H1 (cell line): ENCODE results near the gene AGPAT2. TPM values are rescaled to one million over a fixed set of nuclear protein-coding genes. Genes with fewer than 3 reads are reported as not detected.

Experiments
- CTCF ChIA-PET: fragments of 300-600 bp; sonication (Branson Sonifier 250); formaldehyde crosslinking; loops from one replicate; lab custom pipeline; 2021; ENCODE audit not compliant: partially characterized antibody; lab: Charles Lee
- POLR2A ChIA-PET: fragments of 300-600 bp; sonication (Branson Sonifier 250); formaldehyde crosslinking; loops from one replicate; lab custom pipeline; 2021; ENCODE audit warnings: inconsistent platforms; ENCODE audit not compliant: partially characterized antibody; lab: Charles Lee
- DNase-seq, 2 experiments: peaks; one replicate each; pipeline versions ENCODE4 v3.0.0 to v3.0.0-alpha.2; 2010 to 2022; ENCODE audit warnings: low spot score in 2 of 2, low read depth in 1 of 2, mixed read lengths in 1 of 2
- FAIRE-seq: peaks from 2 replicates; lab custom pipeline; 2011; peaks lifted over from hg19 to GRCh38; lab: Jason Lieb, UNC
- H2AFZ ChIP-seq: 2 replicates; pipeline ENCODE4 v1.8.1; 2012; ENCODE audit warnings: low read length, inconsistent platforms
- H2AK5ac ChIP-seq: 2 replicates; pipeline ENCODE4 v1.6.1; 2013; ENCODE audit warnings: low read depth, low read length
- H2BK120ac ChIP-seq: replicated peaks from 2 replicates; pipeline ENCODE3; 2013; ENCODE audit warnings: low read depth, low read length, inconsistent platforms
- H2BK12ac ChIP-seq: 2 replicates; pipeline ENCODE4 v1.6.1; 2013; ENCODE audit warnings: low read depth, low read length
- H2BK15ac ChIP-seq: 2 replicates; pipeline ENCODE4 v1.6.1; 2013; ENCODE audit warnings: low read length
- H2BK20ac ChIP-seq: 2 replicates; pipeline ENCODE4 v1.6.1; 2013; ENCODE audit warnings: low read length
- H2BK5ac ChIP-seq: 2 replicates; pipeline ENCODE4 v1.6.1; 2013; ENCODE audit warnings: low read depth, low read length
- H3K14ac ChIP-seq: 2 replicates; pipeline ENCODE4 v1.6.1; 2013; ENCODE audit warnings: inconsistent platforms; ENCODE audit not compliant: insufficient read length
- H3K18ac ChIP-seq: 2 replicates; pipeline ENCODE4 v1.6.1; 2013; ENCODE audit warnings: low read length; ENCODE audit errors: extremely low read depth
- H3K23ac ChIP-seq: 2 replicates; pipeline ENCODE4 v1.6.1; 2013; ENCODE audit warnings: inconsistent platforms; ENCODE audit not compliant: insufficient read length
- H3K23me2 ChIP-seq: 2 replicates; pipeline ENCODE4 v1.6.1; 2013; ENCODE audit warnings: low read depth, low read length
- H3K27ac ChIP-seq: 2 replicates; pipeline ENCODE4 v1.6.1; 2011; ENCODE audit warnings: low read depth, low read length, inconsistent platforms
- H3K27me3 ChIP-seq, 4 experiments: replicated peaks in 1 of 4; 1 replicate in 1 of 4; 2 replicates in 3 of 4; pipeline versions ENCODE4 v1.6.1 to v1.8.1; 2011 to 2013; ENCODE audit warnings: low read length in 3 of 4, mild to moderate bottlenecking in 3 of 4, inconsistent platforms in 2 of 4, mixed read lengths in 2 of 4, moderate library complexity in 1 of 4; ENCODE audit not compliant: control insufficient read depth in 3 of 4, insufficient read depth in 3 of 4; ENCODE audit errors: extremely low read depth in 1 of 4
- H3K36me3 ChIP-seq, 4 experiments: 2 replicates each; pipeline versions ENCODE4 v1.6.1 to v1.8.1; 2011 to 2013; ENCODE audit warnings: mild to moderate bottlenecking in 4 of 4, low read length in 3 of 4, moderate library complexity in 2 of 4, control low read depth in 1 of 4, inconsistent platforms in 1 of 4; ENCODE audit not compliant: insufficient read depth in 4 of 4, control insufficient read depth in 2 of 4
- H3K4ac ChIP-seq: replicated peaks from 2 replicates; pipeline ENCODE3; 2013; ENCODE audit warnings: low read length, low read depth, mixed read lengths, inconsistent platforms; ENCODE audit not compliant: insufficient read length
- H3K4me1 ChIP-seq, 4 experiments: replicated peaks in 1 of 4; 1 replicate in 1 of 4; 2 replicates in 3 of 4; pipeline versions ENCODE4 v1.6.1 to v1.8.1; 2011 to 2013; ENCODE audit warnings: low read length in 3 of 4, inconsistent platforms in 2 of 4, mixed read lengths in 1 of 4; ENCODE audit not compliant: insufficient read depth in 4 of 4, control insufficient read depth in 3 of 4
- H3K4me2 ChIP-seq, 2 experiments: 2 replicates each; pipeline versions ENCODE4 v1.6.1 to v1.8.1; 2011 to 2013; ENCODE audit warnings: low read depth in 2 of 2, low read length in 2 of 2, control low read depth in 1 of 2, inconsistent platforms in 1 of 2, mild to moderate bottlenecking in 1 of 2; ENCODE audit not compliant: insufficient read depth in 1 of 2
- H3K4me3 ChIP-seq, 4 experiments: fragments of 200-600, 300-600 bp in 1 of 4; sonication (generic), shearing (Covaris generic), sonication (Bioruptor Twin) in 1 of 4; 2 replicates each; pipeline versions ENCODE4 v1.5.1 to v1.8.1; 2011 to 2016; ENCODE audit warnings: low read length in 4 of 4, low read depth in 3 of 4, control low read depth in 2 of 4, inconsistent platforms in 2 of 4, mild to moderate bottlenecking in 2 of 4, mixed read lengths in 1 of 4, moderate library complexity in 1 of 4; ENCODE audit not compliant: insufficient read depth in 2 of 4; ENCODE audit errors: extremely low read depth in 1 of 4
- H3K56ac ChIP-seq: replicated peaks from 2 replicates; pipeline ENCODE3; 2013; ENCODE audit warnings: low read depth, mild to moderate bottlenecking, mixed read lengths, low read length, inconsistent platforms; ENCODE audit not compliant: insufficient read length
- H3K79me1 ChIP-seq: 2 replicates; pipeline ENCODE4 v1.6.1; 2013; ENCODE audit warnings: low read depth, low read length, control low read depth
- H3K79me2 ChIP-seq, 2 experiments: 2 replicates each; pipeline versions ENCODE4 v1.6.1 to v1.8.1; 2012 to 2013; ENCODE audit warnings: low read length in 2 of 2, mild to moderate bottlenecking in 2 of 2, inconsistent platforms in 1 of 2; ENCODE audit not compliant: insufficient read depth in 2 of 2, control insufficient read depth in 1 of 2
- H3K9ac ChIP-seq, 4 experiments: replicated peaks in 1 of 4; 1 replicate in 1 of 4; 2 replicates in 3 of 4; pipeline versions ENCODE4 v1.6.1 to v1.8.1; 2011 to 2013; ENCODE audit warnings: low read depth in 3 of 4, low read length in 3 of 4, control low read depth in 2 of 4, mild to moderate bottlenecking in 2 of 4, moderate library complexity in 2 of 4, inconsistent platforms in 1 of 4; ENCODE audit errors: extremely low read depth in 1 of 4
- H3K9me3 ChIP-seq, 2 experiments: 2 replicates each; pipeline versions ENCODE4 v1.6.1 to v1.8.1; 2012 to 2013; ENCODE audit warnings: mild to moderate bottlenecking in 2 of 2, moderate library complexity in 2 of 2, control low read depth in 1 of 2, inconsistent platforms in 1 of 2, low read depth in 1 of 2, low read length in 1 of 2, mixed read lengths in 1 of 2; ENCODE audit not compliant: insufficient read depth in 2 of 2
- H4K20me1 ChIP-seq, 2 experiments: replicated peaks in 1 of 2; 2 replicates each; pipeline versions ENCODE3 to v1.8.1; 2011 to 2013; ENCODE audit warnings: inconsistent platforms in 2 of 2, low read length in 2 of 2, mild to moderate bottlenecking in 1 of 2; ENCODE audit not compliant: insufficient read depth in 2 of 2, control insufficient read depth in 1 of 2
- H4K5ac ChIP-seq: 2 replicates; pipeline ENCODE4 v1.6.1; 2013; ENCODE audit warnings: low read length, low read depth, mixed read lengths, inconsistent platforms; ENCODE audit not compliant: insufficient read length
- H4K8ac ChIP-seq: 2 replicates; pipeline ENCODE4 v1.8.0; 2013; ENCODE audit warnings: mild to moderate bottlenecking, moderate library complexity, low read length, inconsistent platforms; ENCODE audit not compliant: insufficient read depth; ENCODE audit errors: extremely low read depth
- H4K91ac ChIP-seq: replicated peaks from 2 replicates; pipeline ENCODE3; 2013; ENCODE audit warnings: low read length, mixed read lengths, inconsistent platforms; ENCODE audit not compliant: insufficient read length
- GABPA ChIP-seq: IDR thresholded peaks from 2 replicates; pipeline ENCODE4 v1.6.1; 2011; ENCODE audit warnings: mild to moderate bottlenecking, low read length, moderate library complexity, borderline replicate concordance; ENCODE audit not compliant: insufficient read depth
- SRF ChIP-seq: IDR thresholded peaks from 2 replicates; pipeline ENCODE4 v1.6.1; 2011; ENCODE audit warnings: mild to moderate bottlenecking, low read depth, low read length, moderate library complexity
- WGBS, 2 experiments: shearing (Covaris generic) in 1 of 2; methylation state at CpG; one replicate each; pipeline versions ENCODE4 v1.1.6 to v1.1.7; 2013 to 2015; ENCODE audit warnings: low lambda C conversion rate in 2 of 2, mixed read lengths in 2 of 2, inconsistent platforms in 1 of 2, low coverage in 1 of 2, missing lambda C conversion rate in 1 of 2; ENCODE audit not compliant: insufficient replicate concordance in 2 of 2, insufficient coverage in 1 of 2, insufficient read length in 1 of 2; ENCODE audit errors: extremely low coverage in 1 of 2, missing lambda C conversion rate in 1 of 2; 5-methylcytosine and 5-hydroxymethylcytosine counted together
- polyA plus RNA-seq, 7 experiments: library from polyadenylated mRNA; depleted of rRNA in 3 of 7; stranded (reverse) in 5 of 7; unstranded in 2 of 7; fragments of >200 nt in 5 of 7; fragments of 200-250 nt in 2 of 7; gene quantifications; 1 replicate in 5 of 7; 2 replicates in 1 of 7; 4 replicates in 1 of 7; pipeline versions ENCODE4 v1.2.1 to v1.2.3, GENCODE V29; 2011 to 2013; ENCODE audit warnings: missing spikeins in 2 of 7, mixed read lengths in 2 of 7
- total RNA-seq: library from RNA; stranded (reverse); fragmentation: NEBNext Ultra II Directional; extraction: Animal tissue kit (Norgen Biotek cat#: 25700); gene quantifications from 2 replicates; pipeline ENCODE4 v1.2.1, GENCODE V29; 2021

The AGPAT2 gene
- total and polyA plus RNA-seq, 2 of the 8 experiments (the other 6 are each of a cell fraction or from before 2014, with no cell fraction given) = 31.6 to 37.6 TPM

DNA sequence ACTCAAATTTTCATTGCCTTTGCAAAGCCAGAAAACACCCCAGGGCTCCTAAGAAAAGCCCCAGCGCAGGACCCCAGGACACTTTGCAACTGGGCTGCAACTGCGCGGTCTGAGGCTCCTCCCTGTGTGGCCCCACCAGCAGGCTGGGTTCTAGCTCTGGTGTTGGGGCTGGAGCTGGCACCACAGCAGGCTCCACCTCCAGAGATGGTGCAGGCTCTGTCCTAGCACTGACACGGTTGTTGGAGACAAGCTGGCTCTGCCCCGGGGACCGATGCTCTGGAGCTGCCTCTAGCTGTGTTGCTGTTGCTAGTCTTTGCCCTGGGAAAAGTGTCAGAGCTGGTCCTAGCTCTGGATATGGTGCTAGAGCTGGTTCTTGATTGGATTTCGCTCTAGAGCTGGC is 41.9 kb upstream of the AGPAT2 start:
- H2AFZ ChIP-seq = no peak overlapping the region
- H2BK5ac ChIP-seq = no peak overlapping the region
- FAIRE-seq (no peak), DNase-seq (no peak)
- H4K91ac ChIP-seq = no peak overlapping the region
- no peak overlapping the region for H3K9ac ChIP-seq
- TF ChIP-seq SRF (no peak), GABPA (0 out of 2 replicates have a peak, but pooled peaks have one; percentile 3)
- no peak overlapping the region for H3K18ac ChIP-seq
- H2BK15ac ChIP-seq = 0 out of 2 replicates have a peak overlapping the region, but pooled peaks have one; percentile 72
- H4K5ac ChIP-seq = peak overlapping the region; percentile 27
- peak overlapping the region; percentile 89 to 98 (median 95) for H3K4me3 ChIP-seq
- H3K79me1 ChIP-seq = peaks cover 11% of the 10 kb centered on the region; the same call in 1 of the 2 replicates
- no peak overlapping the region for H3K14ac ChIP-seq
- no peak overlapping the region for H2BK120ac ChIP-seq
- peak overlapping the region; percentile 89 for H3K4ac ChIP-seq
- H3K4me1 ChIP-seq = peaks cover 3 to 16% (median 5%) of the 10 kb centered on the region in 4 experiments
- peaks cover 0 to 9% (median 5%) of the 10 kb centered on the region in 4 experiments; a peak in 5 of 7 replicates for H3K27me3 ChIP-seq
- H3K23me2 ChIP-seq = peaks cover 13% of the 10 kb centered on the region; the same call in 1 of the 2 replicates
- 0 out of 2 replicates have a peak overlapping the region, but pooled peaks have one; percentile 3 for H4K8ac ChIP-seq
- peak overlapping the region; percentile 88 to 90 for H3K4me2 ChIP-seq
- H3K9me3 ChIP-seq = no peaks in the 10 kb centered on the region
- no peak overlapping the region for H3K27ac ChIP-seq
- H3K23ac ChIP-seq = no peak overlapping the region
- CTCF ChIA-PET = interaction anchor here (0.9 to 6.8 kb wide), 13 partner anchors 9 to 339 kb away, joined by 3 to 62 read pairs (median 5); partner anchors contain the start of genes LCN10 and LCN8
- peaks cover 8 to 36% of the 10 kb centered on the region in 2 experiments for H3K79me2 ChIP-seq
- H2BK20ac ChIP-seq = no peak overlapping the region
- H2AK5ac ChIP-seq = no peak overlapping the region
- H2BK12ac ChIP-seq = no peak overlapping the region
- POLR2A ChIA-PET = interaction anchor here (0.6 to 14.1 kb wide), 17 partner anchors 9 to 470 kb away, joined by 3 to 223 read pairs (median 4); partner anchors contain the start of genes AGPAT2, DIPK1B, LCN10 and LCN15
- H3K36me3 ChIP-seq = peaks cover 14 to 26% (median 22%) of the 10 kb centered on the region in 4 experiments
- peaks cover 19 to 26% of the 10 kb centered on the region in 2 experiments for H4K20me1 ChIP-seq
- H3K56ac ChIP-seq = no peak overlapping the region
- WGBS, 2 experiments = 75% methylated on average over 7 of the region's 7 CpGs; no CpG with 5 or more reads in 1 of the 2 experiments
